Neuronal stem cell (in vitro differentiated cells): Measurements from ENCODE around the gene PTGER3.

ENCODE experiments used
- DNase-seq: peaks from one replicate; pipeline ENCODE4 v3.0.0-alpha.2; 2013; ENCODE audit warnings: low spot score
- H2AFZ ChIP-seq: one replicate; pipeline ENCODE4 v1.6.1; 2013; ENCODE audit warnings: mild to moderate bottlenecking, low read length, inconsistent platforms
- H2AK5ac ChIP-seq: 2 replicates; pipeline ENCODE4 v1.6.1; 2013; ENCODE audit warnings: low read depth, mild to moderate bottlenecking, inconsistent platforms, low read length, moderate library complexity, mixed read lengths
- H2BK120ac ChIP-seq: 2 replicates; pipeline ENCODE4 v1.6.1; 2013; ENCODE audit warnings: low read depth, mild to moderate bottlenecking, inconsistent platforms, low read length, moderate library complexity, mixed read lengths
- H2BK12ac ChIP-seq: one replicate; pipeline ENCODE4 v1.6.1; 2013; ENCODE audit warnings: low read length, inconsistent platforms
- H2BK15ac ChIP-seq: 2 replicates; pipeline ENCODE4 v1.6.1; 2013; ENCODE audit warnings: mild to moderate bottlenecking, low read length, inconsistent platforms, mixed read lengths
- H2BK5ac ChIP-seq: one replicate; pipeline ENCODE4 v1.6.1; 2013; ENCODE audit warnings: inconsistent platforms, mild to moderate bottlenecking, low read length, moderate library complexity
- H3K14ac ChIP-seq: one replicate; pipeline ENCODE4 v1.6.1; 2013; ENCODE audit warnings: low read length, inconsistent platforms
- H3K18ac ChIP-seq: 2 replicates; pipeline ENCODE4 v1.6.1; 2013; ENCODE audit warnings: low read length, inconsistent platforms
- H3K23ac ChIP-seq: 2 replicates; pipeline ENCODE4 v1.6.1; 2013; ENCODE audit warnings: low read depth, mild to moderate bottlenecking, mixed read lengths, low read length, inconsistent platforms; ENCODE audit not compliant: poor library complexity
- H3K27ac ChIP-seq: replicated peaks from 3 replicates; pipeline ENCODE4 v1.5.1; 2013; ENCODE audit warnings: low read length, inconsistent platforms
- H3K27me3 ChIP-seq, 3 experiments: 2 replicates each; pipeline ENCODE4 v1.6.1; 2013; ENCODE audit warnings: low read length in 3 of 3, mild to moderate bottlenecking in 2 of 3, inconsistent platforms in 1 of 3, low read depth in 1 of 3, mixed read lengths in 1 of 3, moderate library complexity in 1 of 3; ENCODE audit not compliant: control insufficient read depth in 3 of 3, insufficient read depth in 3 of 3
- H3K36me3 ChIP-seq, 2 donors: replicated peaks in 1 of 2; 2 replicates each; pipeline ENCODE4 v1.6.1; 2013; ENCODE audit warnings: low read length in 2 of 2; ENCODE audit not compliant: control insufficient read depth in 2 of 2, insufficient read depth in 2 of 2
- H3K4ac ChIP-seq: 2 replicates; pipeline ENCODE4 v1.6.1; 2013; ENCODE audit warnings: inconsistent platforms, mild to moderate bottlenecking, low read length, moderate library complexity
- H3K4me1 ChIP-seq, 2 donors: 1 replicate in 1 of 2; 2 replicates in 1 of 2; pipeline ENCODE4 v1.6.1; 2013; ENCODE audit warnings: low read length in 2 of 2, low read depth in 1 of 2; ENCODE audit not compliant: control insufficient read depth in 2 of 2, insufficient read depth in 1 of 2
- H3K4me2 ChIP-seq: one replicate; pipeline ENCODE4 v1.6.1; 2013; ENCODE audit warnings: mild to moderate bottlenecking, low read length, inconsistent platforms; ENCODE audit not compliant: insufficient read depth, poor library complexity, severe bottlenecking
- H3K4me3 ChIP-seq, 2 donors: 2 replicates each; pipeline ENCODE4 v1.5.1; 2013; ENCODE audit warnings: low read length in 2 of 2, mild to moderate bottlenecking in 2 of 2, inconsistent platforms in 1 of 2, moderate library complexity in 1 of 2
- H3K79me1 ChIP-seq: one replicate; pipeline ENCODE4 v1.6.1; 2013; ENCODE audit warnings: low read depth, mild to moderate bottlenecking, inconsistent platforms, low read length, moderate library complexity
- H3K9ac ChIP-seq: one replicate; pipeline ENCODE4 v1.6.1; 2013; ENCODE audit warnings: mild to moderate bottlenecking, low read depth, low read length, inconsistent platforms; ENCODE audit not compliant: poor library complexity
- H3K9me3 ChIP-seq, 2 donors: replicated peaks in 1 of 2; 2 replicates each; pipeline versions ENCODE3 to v1.6.1; 2013; ENCODE audit warnings: low read length in 2 of 2, mild to moderate bottlenecking in 2 of 2, inconsistent platforms in 1 of 2, low read depth in 1 of 2, mixed read lengths in 1 of 2, moderate library complexity in 1 of 2; ENCODE audit not compliant: control insufficient read depth in 2 of 2, insufficient read depth in 1 of 2
- H4K8ac ChIP-seq: one replicate; pipeline ENCODE4 v1.6.1; 2013; ENCODE audit warnings: low read depth, mild to moderate bottlenecking, inconsistent platforms, low read length, moderate library complexity
- H4K91ac ChIP-seq: one replicate; pipeline ENCODE4 v1.6.1; 2013; ENCODE audit warnings: low read length, low read depth, mild to moderate bottlenecking, inconsistent platforms; ENCODE audit not compliant: poor library complexity
- WGBS, 2 donors: extraction: QIAGEN DNeasy Blood & Tissue Kit; methylation state at CpG; one replicate each; pipeline ENCODE4 v1.1.7; 2013; ENCODE audit warnings: missing lambda C conversion rate in 2 of 2, mixed read lengths in 1 of 2; ENCODE audit not compliant: insufficient read length in 2 of 2, insufficient replicate concordance in 1 of 2; ENCODE audit errors: extremely low coverage in 2 of 2; 5-methylcytosine and 5-hydroxymethylcytosine counted together

Gene PTGER3

DNA sequence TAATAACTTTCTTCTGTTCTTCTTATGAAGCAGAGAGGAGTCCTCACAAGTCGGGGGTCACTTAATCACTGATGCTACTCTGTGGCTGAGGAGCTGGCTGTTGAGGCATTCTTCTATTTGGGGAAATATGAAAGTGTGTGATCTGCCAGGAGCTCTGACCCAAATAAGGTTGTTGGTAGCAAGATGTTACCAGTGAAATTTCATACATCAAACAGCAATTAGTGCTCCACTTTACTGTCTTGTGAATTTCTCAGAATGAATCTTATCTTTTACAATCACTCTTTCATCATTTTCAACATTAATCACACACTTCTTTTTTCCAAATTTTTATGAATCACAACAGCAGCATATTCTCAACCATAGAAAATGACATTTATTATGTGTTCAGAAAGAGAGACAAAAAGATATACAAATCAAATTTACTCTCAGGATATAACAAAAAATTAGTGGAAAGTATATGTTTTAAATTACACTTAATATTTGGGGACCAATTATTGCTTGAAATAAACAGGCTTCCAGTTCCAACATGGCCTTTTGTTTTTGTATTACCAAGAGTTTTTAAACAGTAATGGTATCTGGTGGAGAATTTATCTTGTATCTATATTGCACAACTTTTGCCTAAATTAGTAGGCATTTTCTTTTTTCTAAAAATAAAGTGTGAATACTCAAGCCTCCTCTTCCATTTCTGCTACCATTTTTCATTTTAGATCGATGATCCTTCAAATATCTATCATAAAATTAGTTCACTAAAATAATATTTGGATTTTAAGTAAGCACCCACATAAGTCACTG is 9.6 kb downstream of the PTGER3 start:
- no peak overlapping the region for H2BK120ac ChIP-seq
- H3K4me3 ChIP-seq: no peak overlapping the region
- no peak overlapping the region for H3K4ac ChIP-seq
- DNase-seq: no peak
- H3K9me3 ChIP-seq: no peaks in the 10 kb centered on the region
- no peak overlapping the region for H3K27ac ChIP-seq
- peaks cover 0 to 4% (median 0%) of the 10 kb centered on the region in 3 experiments for H3K27me3 ChIP-seq
- no peak overlapping the region for H3K14ac ChIP-seq
- no peak overlapping the region for H3K4me2 ChIP-seq
- no peak overlapping the region for H3K9ac ChIP-seq
- no peak overlapping the region for H4K8ac ChIP-seq
- no CpG with 5 or more reads among the region's 2 CpGs for WGBS, 2 donors
- no peak overlapping the region for H3K18ac ChIP-seq
- H3K23ac ChIP-seq: no peak overlapping the region
- no peaks in the 10 kb centered on the region for H3K36me3 ChIP-seq
- no peak overlapping the region for H2AK5ac ChIP-seq
- no peaks in the 10 kb centered on the region for H3K4me1 ChIP-seq
- H3K79me1 ChIP-seq: no peaks in the 10 kb centered on the region
- no peak overlapping the region for H2BK15ac ChIP-seq
- no peak overlapping the region for H2BK5ac ChIP-seq
- H2AFZ ChIP-seq: no peak overlapping the region
- H4K91ac ChIP-seq: no peak overlapping the region
- H2BK12ac ChIP-seq: no peak overlapping the region

GRCh38 chr1:71037066-71037465 is 10.6 kb downstream of the PTGER3 start:
- peak overlapping the region in 1 of 2 donors; percentile 4 for H3K4me3 ChIP-seq
- no peak overlapping the region for H2AFZ ChIP-seq
- H2BK120ac ChIP-seq: no peak overlapping the region
- H2BK5ac ChIP-seq: no peak overlapping the region
- no peaks in the 10 kb centered on the region for H3K27me3 ChIP-seq
- no CpG with 5 or more reads among the region's 9 CpGs for WGBS, 2 donors
- no peaks in the 10 kb centered on the region for H3K9me3 ChIP-seq
- DNase-seq: no peak
- H3K18ac ChIP-seq: no peak overlapping the region
- H2BK15ac ChIP-seq: no peak overlapping the region
- no peak overlapping the region for H3K4me2 ChIP-seq
- no peaks in the 10 kb centered on the region for H3K4me1 ChIP-seq
- H3K23ac ChIP-seq: no peak overlapping the region
- no peak overlapping the region for H2BK12ac ChIP-seq
- H3K14ac ChIP-seq: no peak overlapping the region
- H4K91ac ChIP-seq: no peak overlapping the region
- no peak overlapping the region for H4K8ac ChIP-seq
- no peak overlapping the region for H2AK5ac ChIP-seq
- no peak overlapping the region for H3K27ac ChIP-seq
- H3K9ac ChIP-seq: no peak overlapping the region
- H3K36me3 ChIP-seq: no peaks in the 10 kb centered on the region
- H3K4ac ChIP-seq: no peak overlapping the region
- no peaks in the 10 kb centered on the region for H3K79me1 ChIP-seq

DNA sequence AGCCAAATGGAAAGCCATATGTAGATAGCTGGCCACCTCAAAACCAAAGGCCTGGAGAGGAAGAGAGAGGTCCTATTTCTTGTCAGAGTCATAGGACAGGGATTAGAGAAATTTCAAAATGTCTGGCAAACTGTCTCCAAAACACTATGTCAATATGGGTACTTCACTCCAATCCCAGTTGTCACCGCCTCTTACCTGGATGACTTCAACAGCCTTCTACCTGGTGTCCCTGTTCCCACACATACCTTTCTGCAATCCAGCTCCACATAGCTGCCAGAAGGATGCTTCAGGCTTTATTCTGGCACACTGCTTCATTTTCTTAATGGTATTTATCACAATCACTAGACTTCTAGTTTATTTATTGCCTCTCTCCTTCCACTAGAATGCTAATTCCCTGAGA is 14.5 kb downstream of the PTGER3 start:
- no peak overlapping the region for H3K27ac ChIP-seq
- H2BK12ac ChIP-seq: no peak overlapping the region
- H4K91ac ChIP-seq: no peak overlapping the region
- no peak overlapping the region for H3K4me2 ChIP-seq
- no peak for DNase-seq
- H3K18ac ChIP-seq: no peak overlapping the region
- H4K8ac ChIP-seq: no peak overlapping the region
- no peak overlapping the region for H3K14ac ChIP-seq
- H2BK120ac ChIP-seq: no peak overlapping the region
- H3K79me1 ChIP-seq: no peaks in the 10 kb centered on the region
- no peak overlapping the region for H3K9ac ChIP-seq
- H2BK15ac ChIP-seq: no peak overlapping the region
- no peak overlapping the region for H2BK5ac ChIP-seq
- no peaks in the 10 kb centered on the region for H3K4me1 ChIP-seq
- H3K27me3 ChIP-seq: no peaks in the 10 kb centered on the region
- H3K23ac ChIP-seq: no peak overlapping the region
- H3K4me3 ChIP-seq: no peak overlapping the region
- no peak overlapping the region for H3K4ac ChIP-seq
- no peaks in the 10 kb centered on the region for H3K9me3 ChIP-seq
- H3K36me3 ChIP-seq: no peaks in the 10 kb centered on the region
- no peak overlapping the region for H2AFZ ChIP-seq
- no CpG with 5 or more reads among the region's 1 CpG for WGBS, 2 donors
- no peak overlapping the region for H2AK5ac ChIP-seq

DNA sequence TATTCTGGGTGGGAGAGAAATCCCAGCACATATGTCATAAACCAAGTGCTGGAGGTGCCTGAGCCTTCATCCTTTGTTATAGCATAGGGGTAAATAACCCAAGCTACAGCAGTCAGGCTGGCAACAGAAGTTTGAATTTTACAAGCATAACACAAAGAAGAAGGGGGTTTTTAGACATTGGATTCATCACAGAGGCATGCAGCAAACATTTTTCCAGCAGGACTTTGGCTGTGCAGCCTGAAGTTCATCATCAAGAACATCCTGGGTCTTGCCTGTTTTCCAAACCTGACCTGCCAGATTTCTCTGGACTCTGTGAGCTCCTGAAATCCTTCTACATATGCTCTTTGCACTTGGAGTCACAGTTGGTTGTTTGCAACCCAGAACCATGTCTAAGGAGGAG is 16.2 kb downstream of the PTGER3 start:
- no peaks in the 10 kb centered on the region for H3K79me1 ChIP-seq
- no peak overlapping the region for H3K4me3 ChIP-seq
- no peaks in the 10 kb centered on the region for H3K4me1 ChIP-seq
- no peaks in the 10 kb centered on the region for H3K27me3 ChIP-seq
- H2BK120ac ChIP-seq: no peak overlapping the region
- no peak overlapping the region for H2BK15ac ChIP-seq
- no peak overlapping the region for H3K18ac ChIP-seq
- H4K91ac ChIP-seq: no peak overlapping the region
- H2AFZ ChIP-seq: no peak overlapping the region
- H3K36me3 ChIP-seq: no peaks in the 10 kb centered on the region
- no peaks in the 10 kb centered on the region for H3K9me3 ChIP-seq
- DNase-seq: no peak
- H3K4me2 ChIP-seq: no peak overlapping the region
- no peak overlapping the region for H3K27ac ChIP-seq
- no peak overlapping the region for H4K8ac ChIP-seq
- H2AK5ac ChIP-seq: no peak overlapping the region
- no peak overlapping the region for H2BK5ac ChIP-seq
- no peak overlapping the region for H3K14ac ChIP-seq
- no peak overlapping the region for H3K9ac ChIP-seq
- H3K4ac ChIP-seq: no peak overlapping the region
- H2BK12ac ChIP-seq: no peak overlapping the region
- H3K23ac ChIP-seq: no peak overlapping the region
